Measurements from ENCODE around the gene ZNF483.
"Not testable (repeated sequence)": the region's sequence is repeated elsewhere in the genome, so short reads cannot be mapped to it uniquely, and the experiment has no call there.

ZNF483 gene

GRCh38 chr9:111525056-111525977 is at the start of gene ZNF483:
TSS of gene ZNF483 (plus strand) at chr9:111525179. CDS start at chr9:111527396, 2,217 bp downstream.
- DNase-seq (ENCODE audit: low spot score), result peak; percentile 94

GRCh38 chr9:111475195-111475594 is 49.8 kb upstream of the ZNF483 start:
- DNase-seq (ENCODE audit: low spot score), result no peak

- DNase-seq (ENCODE audit: low spot score), result no peak
Observed at GRCh38 chr9:111477677-111478076, 47.3 kb upstream of the ZNF483 start.

GRCh38 chr9:111481885-111482636 is 42.9 kb upstream of the ZNF483 start:
- DNase-seq (ENCODE audit: low spot score), result no peak

GRCh38 chr9:111482694-111483438 is 42.1 kb upstream of the ZNF483 start:
- peak; percentile 89 for DNase-seq (ENCODE audit: low spot score)

GRCh38 chr9:111483439-111483857 is 41.5 kb upstream of the ZNF483 start:
- no peak for DNase-seq (ENCODE audit: low spot score)

GRCh38 chr9:111483858-111484571 is 41.0 kb upstream of the ZNF483 start, which contains the start of gene ECPAS:
TSS of gene ECPAS (minus strand) at chr9:111484383. CDS start at chr9:111472918, 11,465 bp downstream.
- DNase-seq (ENCODE audit: low spot score), result peak; percentile 82

- no peak for DNase-seq (ENCODE audit: low spot score)
Observed at GRCh38 chr9:111484572-111484894, 40.4 kb upstream of the ZNF483 start.

- DNase-seq (ENCODE audit: low spot score), result not testable (repeated sequence)
Observed at GRCh38 chr9:111497196-111497595, 27.8 kb upstream of the ZNF483 start.

GRCh38 chr9:111501005-111501562 is 23.9 kb upstream of the ZNF483 start:
- no peak for DNase-seq (ENCODE audit: low spot score)

- DNase-seq (ENCODE audit: low spot score), result no peak
Observed at GRCh38 chr9:111501648-111502047, 23.3 kb upstream of the ZNF483 start.

GRCh38 chr9:111502506-111502905 is 22.5 kb upstream of the ZNF483 start:
- no peak for DNase-seq (ENCODE audit: low spot score)

GRCh38 chr9:111511581-111511980 is 13.4 kb upstream of the ZNF483 start:
- not testable (repeated sequence) for DNase-seq (ENCODE audit: low spot score)

GRCh38 chr9:111514967-111515366 is 10.0 kb upstream of the ZNF483 start:
- DNase-seq (ENCODE audit: low spot score), result no peak

- DNase-seq (ENCODE audit: low spot score), result no peak
Observed at GRCh38 chr9:111516061-111516465, 8.9 kb upstream of the ZNF483 start.

- DNase-seq (ENCODE audit: low spot score), result no peak
Observed at GRCh38 chr9:111524731-111525055, 286 bp upstream of the ZNF483 start.

- DNase-seq (ENCODE audit: low spot score), result no peak
Observed at GRCh38 chr9:111527347-111527746, 2.4 kb downstream of the ZNF483 start.

GRCh38 chr9:111529787-111530186 is 4.8 kb downstream of the ZNF483 start:
- peak; percentile 52 for DNase-seq (ENCODE audit: low spot score)

- DNase-seq (ENCODE audit: low spot score), result no peak
Observed at GRCh38 chr9:111531716-111532115, 6.7 kb downstream of the ZNF483 start.

- no peak for DNase-seq (ENCODE audit: low spot score)
Observed at GRCh38 chr9:111533099-111533790, 8.3 kb downstream of the ZNF483 start.
